NCI-H128 (cell line): ENCODE data around the gene ZNF787.
A peak's percentile ranks its signal among the peaks of the same experiment; 100 is the strongest.

ENCODE experiments used
- DNase-seq: peaks from one replicate; lab custom pipeline; 2025; ENCODE audit not compliant: unreplicated experiment; lab: John Stamatoyannopoulos, UW

ZNF787 gene

DNA sequence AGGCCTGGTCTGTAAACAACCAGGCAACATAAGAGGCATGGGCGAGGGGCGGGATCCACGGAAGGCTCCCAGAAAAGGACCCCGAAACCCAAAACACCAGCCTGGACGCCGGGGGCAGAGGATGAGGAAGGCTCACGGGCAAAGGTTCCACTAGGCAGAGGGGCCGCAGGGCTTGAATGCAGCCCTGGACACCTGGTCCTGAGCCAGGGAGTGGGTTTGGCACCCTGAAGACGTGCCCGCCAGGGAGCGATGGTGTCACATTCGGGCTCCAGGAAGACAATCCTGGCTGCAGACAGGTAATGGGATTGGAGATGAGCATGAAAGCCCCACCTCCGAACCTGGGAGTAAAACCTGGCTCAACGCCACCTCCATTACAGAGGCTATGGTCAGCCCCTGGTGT is 31.8 kb downstream of the ZNF787 start:
- no peak for DNase-seq

DNA sequence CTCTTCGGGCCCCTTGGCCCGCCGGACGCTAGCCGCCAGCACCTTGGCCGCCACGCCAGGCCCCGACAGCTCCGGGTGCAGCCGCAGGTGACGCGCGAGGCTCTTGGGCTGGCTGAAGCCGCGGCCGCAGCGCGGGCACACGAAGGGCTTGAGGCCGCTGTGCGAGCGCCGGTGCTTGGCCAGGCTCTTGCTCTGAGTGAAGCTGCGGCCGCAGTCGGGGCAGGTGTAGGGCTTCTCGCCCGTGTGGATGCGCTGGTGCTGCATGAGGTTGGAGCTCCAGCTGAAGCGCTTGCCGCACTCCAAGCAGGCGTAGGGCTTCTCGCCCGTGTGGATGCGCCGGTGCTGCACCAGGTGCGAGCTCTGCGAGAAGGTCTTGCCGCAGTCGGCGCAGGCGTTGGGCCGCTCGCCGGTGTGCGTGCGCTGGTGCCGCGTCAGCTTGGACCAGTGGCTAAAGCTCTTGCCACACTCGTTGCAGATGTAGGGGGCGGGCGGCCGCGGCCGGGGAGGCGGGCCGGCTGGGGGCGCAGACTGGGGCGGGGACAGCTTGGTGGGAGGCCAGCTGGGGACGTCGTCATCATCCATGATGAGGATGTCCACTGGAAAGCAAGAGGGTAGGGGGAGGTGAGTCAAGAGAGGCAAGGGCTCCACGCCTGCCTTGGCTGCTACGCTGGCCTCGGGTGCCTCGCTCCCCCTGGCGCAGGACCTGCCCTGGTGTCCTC is 32.4 kb downstream of the ZNF787 start:
- no peak for DNase-seq

DNA sequence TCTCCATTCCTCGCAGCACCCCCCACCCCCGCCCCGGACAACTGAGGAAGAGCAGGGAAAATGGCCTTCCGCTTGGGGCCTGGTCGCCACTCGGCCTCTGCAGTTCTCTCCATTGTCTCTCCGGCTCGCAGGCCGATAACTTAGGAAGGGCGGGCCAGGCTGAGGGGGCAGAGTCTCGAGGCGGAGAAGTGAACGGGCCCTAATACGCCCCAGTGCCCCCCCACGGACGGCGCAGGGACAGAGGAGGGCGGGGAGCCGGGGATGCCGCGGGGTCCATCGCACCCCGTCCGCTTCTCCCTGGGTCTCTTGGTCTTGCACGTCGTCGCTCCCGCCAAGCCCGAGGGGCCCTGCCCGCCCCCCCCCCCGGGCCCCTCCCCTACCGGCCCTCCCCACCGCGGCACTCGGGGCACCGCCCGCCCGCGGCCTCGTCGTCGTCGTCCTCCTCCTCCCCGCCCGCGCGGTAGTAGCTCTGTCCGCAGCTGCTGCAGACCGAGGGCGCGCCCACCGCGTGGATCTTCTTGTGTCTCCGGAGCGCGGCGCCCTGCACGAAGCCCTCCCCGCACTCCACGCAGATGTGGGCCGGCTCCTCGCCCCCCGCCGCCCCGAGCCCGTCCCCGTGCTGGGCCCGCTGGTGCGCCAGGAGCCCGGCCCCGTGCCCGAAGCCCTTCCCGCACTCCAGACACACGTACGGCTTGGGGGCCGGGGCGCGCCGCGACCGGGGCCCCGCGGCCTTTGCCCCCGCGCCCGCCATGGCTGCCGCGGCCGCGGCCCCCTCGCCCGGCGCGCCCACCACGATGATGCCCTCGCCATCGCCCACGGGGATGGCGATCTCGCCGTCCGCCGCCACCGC is 33.2 kb downstream of the ZNF787 start:
- no peak for DNase-seq

DNA sequence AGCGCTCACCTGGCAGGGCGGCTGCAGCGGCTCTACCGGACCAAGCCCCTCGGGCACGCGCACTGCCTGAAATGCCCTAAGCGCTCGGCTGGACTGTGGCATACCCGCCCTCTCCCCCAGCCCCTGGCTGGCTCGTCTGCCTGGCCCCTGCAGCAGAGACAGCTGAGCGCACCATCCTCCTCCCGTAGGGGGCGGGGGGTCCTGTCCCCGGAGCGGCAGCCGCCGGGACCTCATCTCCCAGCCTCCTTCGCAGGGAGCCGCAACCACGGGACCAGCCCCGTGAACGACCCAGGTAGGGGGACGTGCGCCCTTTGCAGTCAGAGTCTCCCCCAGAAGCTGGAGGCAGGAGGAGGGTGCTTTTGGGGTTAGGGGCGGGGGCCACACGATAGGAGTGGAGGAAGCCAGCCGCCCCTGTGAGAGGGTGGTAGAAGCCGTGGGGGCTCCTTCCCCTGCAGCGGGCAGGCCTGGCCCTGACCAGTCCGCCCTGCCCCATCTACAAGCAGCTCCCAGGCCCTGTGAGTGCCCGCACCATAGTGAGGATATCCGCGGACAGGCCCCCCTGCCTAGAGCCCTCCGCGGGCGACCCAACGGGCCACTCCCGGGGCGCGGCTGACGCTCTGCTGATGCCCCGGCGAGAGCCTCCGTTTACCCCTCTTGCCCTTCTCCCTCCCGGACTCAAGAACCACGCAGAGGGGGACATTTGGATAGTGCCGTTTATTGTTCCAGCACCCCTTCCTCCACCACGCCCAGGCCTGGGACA is 34.2 kb downstream of the ZNF787 start:
- DNase-seq = no peak

DNA sequence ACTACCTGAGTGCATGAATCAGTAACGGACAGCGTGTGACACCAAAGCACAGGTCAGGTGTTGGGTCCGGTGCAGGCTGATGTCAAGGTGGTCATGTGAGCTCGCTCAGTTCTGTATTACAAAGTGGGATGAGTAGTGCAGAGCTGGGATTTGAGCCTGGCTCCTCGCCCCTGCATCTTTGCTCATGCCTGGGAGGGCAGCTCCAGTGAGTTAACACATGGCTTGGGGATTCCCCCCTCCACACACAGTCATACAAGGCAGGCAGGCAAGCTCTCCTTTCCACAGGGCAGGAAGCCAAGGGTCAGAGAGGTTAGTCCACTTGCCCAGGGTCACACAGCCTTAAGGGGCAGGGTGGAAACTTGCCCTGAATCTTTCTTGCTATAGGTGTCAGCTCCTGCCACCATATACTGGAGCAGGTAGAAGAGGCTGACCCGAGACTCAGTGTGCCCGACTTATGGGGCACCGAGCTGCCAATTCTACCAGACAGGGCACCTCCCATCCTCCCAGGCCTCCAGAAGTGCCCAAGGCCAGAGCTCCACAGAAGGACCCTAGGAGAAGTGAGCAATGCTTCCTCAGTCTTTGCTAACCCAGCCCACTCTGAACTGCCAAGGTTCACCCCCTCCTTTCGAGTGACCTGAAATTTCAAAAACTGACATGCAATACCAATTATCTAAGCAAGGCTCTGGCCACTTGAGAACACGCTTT is 35.4 kb downstream of the ZNF787 start:
- no peak for DNase-seq

DNA sequence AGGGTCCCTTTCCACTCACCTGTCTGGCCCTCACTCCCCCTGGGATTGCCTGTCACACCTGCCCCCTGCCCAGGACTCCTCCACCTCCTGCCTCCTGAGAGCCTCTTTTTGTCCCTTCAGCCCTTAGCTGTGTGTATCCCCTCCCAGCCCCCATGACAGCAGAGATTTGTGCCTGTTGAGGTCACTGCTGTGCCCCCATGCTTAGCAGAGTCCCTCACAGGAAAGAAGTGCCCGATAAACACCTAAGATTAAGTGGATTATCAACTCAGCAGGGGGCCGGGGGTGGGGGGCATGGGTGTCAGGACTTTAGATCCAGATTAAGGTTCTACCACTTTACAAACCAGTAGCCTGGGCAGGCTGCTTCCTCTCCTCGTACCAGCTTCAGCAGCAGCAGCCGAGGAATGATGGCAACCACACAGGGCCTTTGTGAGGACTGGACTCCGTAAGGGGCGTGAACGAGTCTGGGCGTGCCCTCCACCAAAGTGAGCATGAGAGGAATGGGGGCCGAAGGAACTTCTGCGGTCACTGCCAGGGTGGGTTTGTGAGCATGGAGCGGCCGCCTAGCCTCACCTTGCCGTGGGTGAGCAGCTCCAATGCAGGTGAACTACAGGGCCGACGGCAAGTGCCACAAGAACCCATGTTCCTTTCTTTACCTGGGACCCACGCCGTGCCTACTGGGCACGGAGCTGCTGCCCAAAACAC is 36.1 kb downstream of the ZNF787 start:
- DNase-seq = no peak

DNA sequence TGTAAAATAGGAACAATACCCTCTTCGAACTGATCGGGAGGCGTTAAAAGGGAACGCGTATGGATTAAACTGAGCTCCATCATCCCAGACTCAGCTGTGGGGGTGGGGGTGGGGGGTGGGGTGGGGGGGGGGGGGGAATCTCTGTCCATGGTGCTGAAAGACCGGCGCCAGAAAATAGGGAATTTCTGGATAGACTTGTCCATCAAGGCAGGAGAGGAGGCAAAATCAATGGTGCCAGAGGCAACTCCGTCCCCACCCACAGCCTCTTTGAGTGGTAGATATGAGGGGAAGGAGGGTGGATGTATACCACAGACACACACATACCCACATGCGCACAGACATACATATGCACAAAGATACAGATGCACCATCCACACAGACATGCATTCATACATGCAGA is 37.4 kb downstream of the ZNF787 start:
- no peak for DNase-seq

DNA sequence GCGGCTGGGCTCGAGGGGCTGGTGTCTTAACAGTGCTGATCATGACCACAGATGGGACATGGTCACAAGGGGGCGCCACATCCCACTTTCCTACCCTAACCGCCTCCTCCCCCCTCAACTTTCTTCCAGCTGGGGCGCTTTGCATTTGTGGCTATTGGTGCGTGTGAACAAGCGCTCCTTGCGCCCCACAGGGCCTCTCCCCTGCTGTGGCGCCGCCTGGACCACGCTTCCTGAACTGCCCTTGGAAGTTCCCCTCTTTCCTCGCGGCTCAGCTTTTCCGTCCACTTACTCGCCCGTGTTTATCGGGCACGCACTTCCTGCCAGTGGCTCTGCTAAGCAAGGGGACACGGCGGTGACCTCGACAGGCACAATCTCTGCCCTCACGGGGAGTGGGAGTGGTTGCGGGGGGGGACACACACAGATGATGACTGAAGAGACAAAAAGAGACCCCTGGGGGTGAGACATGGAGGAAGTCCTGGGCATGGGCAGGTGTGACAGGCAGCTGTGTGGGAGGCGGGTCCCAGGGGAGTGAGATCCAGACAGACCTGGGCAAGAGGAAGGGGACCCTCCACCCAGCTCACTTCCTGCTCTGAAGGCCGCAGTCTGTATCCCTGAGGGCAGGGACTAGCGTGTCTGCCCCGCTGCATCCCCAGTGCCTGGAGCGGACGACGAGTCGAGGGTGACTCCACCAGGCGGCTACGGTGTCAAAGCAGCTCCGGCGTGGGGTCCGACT is 40.3 kb downstream of the ZNF787 start:
- DNase-seq = no peak

DNA sequence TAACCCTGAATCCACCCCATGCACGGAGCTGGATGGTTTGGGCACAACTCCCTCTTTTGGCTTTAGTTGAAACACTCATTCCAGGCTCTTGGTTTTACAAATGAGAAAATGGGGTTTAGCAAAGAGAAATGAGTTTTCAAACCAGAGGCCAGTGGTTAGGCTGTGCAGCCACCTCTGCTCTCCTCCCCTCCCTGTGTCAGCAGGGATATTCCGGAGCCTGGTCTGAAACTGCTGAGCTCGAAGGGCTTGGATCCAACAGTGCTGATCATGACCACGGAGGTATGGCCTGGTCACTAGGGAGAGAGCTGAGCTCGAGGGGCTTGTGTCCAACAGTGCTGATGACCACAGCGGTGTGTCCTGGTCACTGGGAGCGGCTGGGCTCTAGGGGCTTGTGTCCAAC is 41.5 kb downstream of the ZNF787 start:
- no peak for DNase-seq

DNA sequence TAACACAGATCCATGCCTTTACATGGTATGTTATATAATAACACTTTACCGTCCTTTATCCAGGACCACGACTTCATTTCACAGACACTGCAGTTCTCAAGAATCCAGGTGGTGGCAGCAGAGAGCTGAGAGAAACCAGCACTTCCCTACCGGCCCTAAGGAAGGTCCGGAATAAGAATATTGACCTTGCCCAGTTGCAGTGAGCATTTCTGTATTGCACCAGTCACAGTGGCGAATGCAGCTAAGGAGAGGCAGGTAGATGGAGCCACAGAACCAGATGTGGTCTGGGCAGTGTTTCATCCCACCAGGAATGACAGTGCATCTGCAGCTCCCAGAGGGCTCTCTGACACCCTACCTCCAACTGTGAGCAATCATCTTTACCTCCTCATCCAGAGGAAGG is 44.6 kb downstream of the ZNF787 start:
- peak; percentile 22 for DNase-seq

DNA sequence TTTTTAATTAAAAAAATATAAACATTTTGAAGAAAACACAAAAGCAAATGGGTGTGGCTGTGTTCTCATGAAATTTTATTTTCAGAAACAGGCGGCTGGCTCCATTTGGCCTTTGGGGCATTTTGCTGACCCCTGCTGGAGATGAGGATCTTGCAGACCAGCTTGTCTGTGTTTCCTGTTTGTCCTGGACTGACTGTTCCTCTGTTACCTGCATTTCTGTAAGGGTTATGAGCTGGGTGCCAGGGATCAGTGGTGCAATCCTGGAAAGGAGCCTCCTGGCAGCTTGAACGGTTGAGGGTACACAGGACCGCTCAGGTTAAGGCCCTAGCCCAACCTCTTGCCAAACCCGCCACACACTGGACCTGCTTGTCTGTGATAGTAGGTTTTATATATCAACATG is 49.9 kb downstream of the ZNF787 start:
- no peak for DNase-seq

DNA sequence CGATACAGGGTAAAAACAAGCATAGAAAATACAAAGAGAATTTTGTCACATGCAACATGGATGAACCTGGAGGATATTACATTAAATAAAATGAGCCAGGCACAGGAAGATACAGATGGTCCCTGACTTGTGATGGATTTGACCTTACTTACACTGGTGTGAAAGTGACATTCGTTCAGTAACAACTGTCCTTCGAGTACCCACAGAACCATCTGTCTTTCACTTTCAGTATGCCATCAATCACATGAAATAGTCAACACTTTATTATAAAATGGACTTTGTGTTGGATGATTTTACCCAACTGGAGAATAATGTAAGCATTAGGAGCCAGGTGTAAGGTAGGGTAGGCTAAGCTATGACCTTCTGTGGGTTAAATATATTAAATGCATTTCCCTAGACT is 51.5 kb downstream of the ZNF787 start:
- DNase-seq = no peak

DNA sequence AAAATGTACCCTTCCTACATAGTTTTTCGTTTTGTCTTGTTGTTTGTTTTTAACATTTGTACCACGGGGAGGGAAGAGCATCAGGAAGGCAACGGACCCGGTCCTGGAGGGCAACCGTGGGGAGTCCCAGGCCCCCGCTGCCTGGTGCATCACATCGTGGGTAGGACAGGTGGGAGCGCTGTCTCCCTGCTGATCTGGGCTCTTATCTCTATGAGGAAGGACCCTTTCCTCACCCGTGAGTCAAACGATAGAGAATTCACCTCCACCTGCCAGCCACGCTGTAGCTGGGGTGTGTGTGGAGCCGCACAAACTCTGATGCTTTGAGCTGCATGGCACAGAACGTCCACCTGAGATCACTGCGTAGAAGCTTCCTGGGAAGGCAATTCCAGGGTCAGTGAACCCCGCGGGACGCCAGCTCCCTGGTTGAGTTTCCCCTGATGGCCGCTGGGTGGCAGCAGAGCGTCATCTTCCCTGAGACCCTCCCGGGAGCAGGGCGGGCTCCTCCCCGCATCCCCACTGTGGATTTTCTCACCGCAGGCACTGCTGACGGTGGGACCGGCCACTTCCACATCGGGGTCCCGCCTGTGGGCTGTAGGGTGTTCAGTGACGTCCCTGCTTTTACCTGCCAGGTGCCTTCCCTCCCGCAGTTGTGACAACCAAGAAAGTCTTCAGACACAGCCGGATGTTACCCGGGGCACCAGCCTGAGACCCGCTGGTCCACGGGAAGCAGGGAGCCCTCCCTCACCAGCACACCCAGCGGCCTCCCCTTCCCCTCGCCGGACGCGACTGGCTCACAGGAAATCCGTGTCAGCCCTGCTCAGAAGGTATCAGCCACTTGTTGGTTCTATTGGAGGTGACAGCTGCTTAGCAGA is 54.7 kb downstream of the ZNF787 start:
- DNase-seq = no peak

DNA sequence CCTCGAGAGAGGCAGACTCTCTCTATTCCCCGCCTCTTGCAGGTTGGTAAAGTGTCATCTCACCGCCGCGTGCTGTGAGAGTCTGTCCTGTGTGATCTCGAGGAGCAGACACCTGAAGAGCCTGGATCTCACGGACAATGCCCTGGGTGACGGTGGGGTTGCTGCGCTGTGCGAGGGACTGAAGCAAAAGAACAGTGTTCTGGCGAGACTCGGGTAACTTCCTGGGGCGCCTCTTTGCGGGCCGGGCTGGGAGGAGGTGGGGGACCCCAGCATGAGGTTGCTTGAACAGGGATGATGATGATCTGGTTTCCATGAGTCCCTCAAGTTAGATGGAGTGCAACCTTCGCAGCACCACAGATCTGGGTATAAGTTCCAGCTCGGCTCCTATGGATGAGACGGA is 67.5 kb downstream of the ZNF787 start:
- DNase-seq = no peak
